SK-N-SH treated with all-trans-retinoic acid at 6 μM for 48 hours (cell line): ENCODE measurements around the gene NAT16.

ENCODE experiments used
- ATAC-seq: fragments of 200-7000 bp; cut with Tn5 transposase; 3 replicates; pipeline ENCODE4 v1.9.1; 2020; ENCODE audit warnings: mild to moderate bottlenecking, moderate library complexity
- ARNTL ChIP-seq: fragments of 450-650 bp; formaldehyde crosslinking; IDR thresholded peaks from 2 replicates; pipeline ENCODE4 v1.5.0; 2020; ENCODE audit warnings: low read depth, mild to moderate bottlenecking, moderate library complexity, borderline replicate concordance
- BACH2 ChIP-seq: fragments of 250-450 bp; sonication (Bioruptor Pico); IDR thresholded peaks from 2 replicates; pipeline ENCODE4 v1.9.0; 2021; ENCODE audit warnings: mild to moderate bottlenecking, borderline replicate concordance
- CREB5 ChIP-seq: fragments of 250-450 bp; sonication (Bioruptor Pico); IDR thresholded peaks from 2 replicates; pipeline ENCODE4 v1.5.1; 2020; ENCODE audit warnings: low read depth, mild to moderate bottlenecking, moderate library complexity
- CSDC2 ChIP-seq: fragments of 250-450 bp; sonication (Bioruptor Pico); IDR thresholded peaks from 2 replicates; pipeline ENCODE4 v1.5.0; 2020; ENCODE audit warnings: mild to moderate bottlenecking, moderate library complexity
- CSRNP3 ChIP-seq: fragments of 250-450 bp; sonication (Bioruptor Pico); IDR thresholded peaks from 2 replicates; pipeline ENCODE4 v1.5.1; 2021; ENCODE audit warnings: mild to moderate bottlenecking, moderate library complexity
- ESRRG ChIP-seq: fragments of 250-450 bp; sonication (Bioruptor Pico); IDR thresholded peaks from 2 replicates; pipeline ENCODE4 v1.6.1; 2021; ENCODE audit warnings: mild to moderate bottlenecking
- GLIS3 ChIP-seq: fragments of 250-450 bp; sonication (Bioruptor Pico); IDR thresholded peaks from 2 replicates; pipeline ENCODE4 v1.5.0; 2020; ENCODE audit warnings: mild to moderate bottlenecking, moderate library complexity
- ISL1 ChIP-seq: fragments of 250-450 bp; sonication (Bioruptor Pico); IDR thresholded peaks from 2 replicates; pipeline ENCODE4 v2.1.2; 2022; ENCODE audit warnings: mild to moderate bottlenecking, moderate library complexity
- OSR1 ChIP-seq: fragments of 250-450 bp; sonication (Bioruptor Pico); IDR thresholded peaks from 2 replicates; pipeline ENCODE4 v1.8.0; 2022; ENCODE audit warnings: moderate library complexity, mild to moderate bottlenecking, inconsistent platforms
- PATZ1 ChIP-seq: fragments of 250-450 bp; sonication (Bioruptor Pico); IDR thresholded peaks from 2 replicates; pipeline ENCODE4 v1.8.0; 2020; ENCODE audit warnings: mild to moderate bottlenecking, moderate library complexity, borderline replicate concordance
- POU6F1 ChIP-seq: fragments of 250-450 bp; sonication (Bioruptor Pico); IDR thresholded peaks from 2 replicates; pipeline ENCODE4 v1.8.0; 2021; ENCODE audit warnings: low read depth, mild to moderate bottlenecking, moderate library complexity, borderline replicate concordance
- PPARA ChIP-seq: fragments of 250-450 bp; sonication (Bioruptor Pico); IDR thresholded peaks from 2 replicates; pipeline ENCODE4 v1.5.0; 2020; ENCODE audit warnings: mild to moderate bottlenecking, borderline replicate concordance
- RARB ChIP-seq: fragments of 250-450 bp; sonication (Bioruptor Pico); IDR thresholded peaks from 2 replicates; pipeline ENCODE4 v1.8.0; 2021; ENCODE audit warnings: mild to moderate bottlenecking, moderate library complexity
- SNAI2 ChIP-seq: fragments of 250-450 bp; sonication (Bioruptor Pico); IDR thresholded peaks from 2 replicates; pipeline ENCODE4 v1.5.0; 2020; ENCODE audit warnings: mild to moderate bottlenecking, moderate library complexity
- TCF4 ChIP-seq: fragments of 250-450 bp; sonication (Bioruptor Pico); IDR thresholded peaks from 2 replicates; pipeline ENCODE4 v1.8.0; 2021; ENCODE audit warnings: mild to moderate bottlenecking, moderate library complexity, borderline replicate concordance
- TOX ChIP-seq: fragments of 250-450 bp; sonication (Bioruptor Pico); IDR thresholded peaks from 2 replicates; pipeline ENCODE4 v1.8.0; 2021; ENCODE audit warnings: mild to moderate bottlenecking, moderate library complexity, borderline replicate concordance
- TSHZ2 ChIP-seq: fragments of 250-450 bp; sonication (Bioruptor Pico); IDR thresholded peaks from 2 replicates; pipeline ENCODE4 v1.5.0; 2020; ENCODE audit warnings: mild to moderate bottlenecking, moderate library complexity
- ZC3H10 ChIP-seq: fragments of 250-450 bp; sonication (Bioruptor Pico); IDR thresholded peaks from 2 replicates; pipeline ENCODE4 v1.5.1; 2021; ENCODE audit warnings: mild to moderate bottlenecking, moderate library complexity
- ZFP3 ChIP-seq: fragments of 250-450 bp; sonication (Bioruptor Pico); IDR thresholded peaks from 2 replicates; pipeline ENCODE4 v1.5.0; 2020; ENCODE audit warnings: mild to moderate bottlenecking, moderate library complexity
- ZFP30 ChIP-seq: fragments of 450-650 bp; formaldehyde crosslinking; IDR thresholded peaks from 2 replicates; pipeline ENCODE4 v1.5.0; 2022; ENCODE audit warnings: mild to moderate bottlenecking, moderate library complexity
- ZNF565 ChIP-seq: fragments of 450-650 bp; formaldehyde crosslinking; conservative IDR thresholded peaks from 2 replicates; pipeline ENCODE4 v1.5.0; 2020; ENCODE audit warnings: low read depth, mild to moderate bottlenecking, moderate library complexity
- ZNF70 ChIP-seq: fragments of 450-650 bp; formaldehyde crosslinking; IDR thresholded peaks from 2 replicates; pipeline ENCODE4 v1.5.0; 2020; ENCODE audit warnings: mild to moderate bottlenecking, moderate library complexity
- ZNF8 ChIP-seq: fragments of 450-650 bp; formaldehyde crosslinking; IDR thresholded peaks from 2 replicates; pipeline ENCODE4 v1.5.0; 2020; ENCODE audit warnings: mild to moderate bottlenecking, moderate library complexity

The NAT16 gene

GRCh38 chr7:101138213-101138870, 41.8 kb downstream of the NAT16 start:
- no peak for TF ChIP-seq ZNF70 (CRISPR knock-in tag)
- peak; percentile 94 for TF ChIP-seq ARNTL
- no peak for TF ChIP-seq CSRNP3 (CRISPR knock-in tag)
- TF ChIP-seq BACH2, result no peak
- TF ChIP-seq TSHZ2 (CRISPR knock-in tag), result no peak
- TF ChIP-seq OSR1 (CRISPR knock-in tag), result no peak
- peak; percentile 5; the same call in 1 of the 2 replicates for TF ChIP-seq ZNF8 (CRISPR knock-in tag)
- TF ChIP-seq POU6F1 (CRISPR knock-in tag), result peak; percentile 34; the same call in 1 of the 2 replicates
- TF ChIP-seq TOX, result 0 out of 2 replicates have a peak, but pooled peaks have one; percentile 29
- peak; percentile 39; the same call in 1 of the 2 replicates for TF ChIP-seq PATZ1 (CRISPR knock-in tag)
- peak; percentile 75; the same call in 1 of the 2 replicates for TF ChIP-seq CSDC2 (CRISPR knock-in tag)
- no peak for TF ChIP-seq ZNF565 (CRISPR knock-in tag)
- no peak; the same call in none of the 2 replicates for TF ChIP-seq ISL1
- 0 out of 2 replicates have a peak, but pooled peaks have one; percentile 25 for TF ChIP-seq SNAI2 (CRISPR knock-in tag)
- TF ChIP-seq PPARA (CRISPR knock-in tag), result no peak
- peak; percentile 85; the same call in 1 of the 2 replicates for TF ChIP-seq GLIS3
- TF ChIP-seq ZC3H10 (CRISPR knock-in tag), result no peak; the same call in 1 of the 2 replicates
- TF ChIP-seq ZFP30, result no peak
- peak; percentile 67; the same call in 1 of the 2 replicates for TF ChIP-seq CREB5 (CRISPR knock-in tag)
- TF ChIP-seq ESRRG (CRISPR knock-in tag), result no peak
- TF ChIP-seq TCF4, result no peak; the same call in 1 of the 2 replicates
- peak; percentile 92; the same call in 1 of the 2 replicates for TF ChIP-seq RARB (CRISPR knock-in tag)
- peak; percentile 47; the same call in 1 of the 2 replicates for TF ChIP-seq ZFP3 (CRISPR knock-in tag)
- ATAC-seq, result peak; percentile 24

- peak; percentile 2 for ATAC-seq
- TF ChIP-seq ZNF565 (CRISPR knock-in tag) (no peak), BACH2 (no peak), TOX (no peak), ZFP30 (peak; percentile 19; the same call in 1 of the 2 replicates), CREB5 (CRISPR knock-in tag) (no peak), ESRRG (CRISPR knock-in tag) (peak; percentile 15; the same call in 1 of the 2 replicates)
These were observed 42.4 kb downstream of the NAT16 start for GRCh38 chr7:101137651-101138212.
